Panc1 (cell line): ENCODE results near the gene GLOD4. TPM values are rescaled to one million over a fixed set of nuclear protein-coding genes. Genes with fewer than 3 reads are reported as not detected.

Experiments
- ATAC-seq: fragments of 200-7000 bp; cut with Tn5 transposase; 2 replicates; pipeline ENCODE4 v1.9.1; 2020; ENCODE audit warnings: mild to moderate bottlenecking, moderate library complexity
- BruUV-seq: library from RNA; stranded (reverse); fragments of 400-500 nt; replicated peaks from 2 replicates; lab custom pipeline; 2021; lab: Mats Ljungman, UMichigan
- CTCF ChIA-PET: fragments of 300-600 bp; sonication (Branson Sonifier 250); formaldehyde crosslinking; loops from one replicate; lab custom pipeline; 2022; ENCODE audit warnings: antibody characterized with exemption; lab: Charles Lee
- POLR2A ChIA-PET: fragments of 300-600 bp; sonication (Branson Sonifier 250); formaldehyde crosslinking; loops from one replicate; lab custom pipeline; 2022; ENCODE audit warnings: antibody characterized with exemption; lab: Charles Lee
- DNase-seq: peaks from one replicate; pipeline ENCODE4 v3.0.0-alpha.2; 2010; ENCODE audit warnings: low read depth, low spot score
- H3K27ac ChIP-seq: 2 replicates; pipeline ENCODE4 v1.5.1; 2011; ENCODE audit warnings: mild to moderate bottlenecking, low read length, inconsistent platforms
- H3K27me3 ChIP-seq: fragments of 200-500 bp; sonication (Bioruptor generic); 2 replicates; pipeline ENCODE4 v1.6.0; 2014; ENCODE audit warnings: low read length, inconsistent platforms; ENCODE audit not compliant: control insufficient read depth, insufficient read depth
- H3K36me3 ChIP-seq: fragments of 200-500 bp; sonication (Bioruptor generic); 2 replicates; pipeline ENCODE4 v1.5.1; 2014; ENCODE audit warnings: inconsistent platforms, mild to moderate bottlenecking, low read length, moderate library complexity; ENCODE audit not compliant: control insufficient read depth, insufficient read depth
- H3K4me1 ChIP-seq: 2 replicates; pipeline ENCODE4 v1.5.1; 2011; ENCODE audit warnings: inconsistent platforms, mild to moderate bottlenecking, low read length, moderate library complexity; ENCODE audit not compliant: control insufficient read depth, insufficient read depth
- H3K4me3 ChIP-seq, 2 experiments: 2 replicates each; pipeline ENCODE4 v1.5.1; 2011 to 2012; ENCODE audit warnings: low read depth in 2 of 2, low read length in 2 of 2, mild to moderate bottlenecking in 2 of 2, inconsistent platforms in 1 of 2, moderate library complexity in 1 of 2
- H3K9me3 ChIP-seq: fragments of 200-500 bp; sonication (Bioruptor generic); 2 replicates; pipeline ENCODE4 v1.5.1; 2014; ENCODE audit warnings: low read depth, mild to moderate bottlenecking, inconsistent platforms, low read length, moderate library complexity; ENCODE audit not compliant: control insufficient read depth, insufficient read depth
- CTCF ChIP-seq: fragments of 450-650 bp; IDR thresholded peaks from 2 replicates; pipeline ENCODE4 v1.5.1; 2017; ENCODE audit warnings: mild to moderate bottlenecking
- POLR2AphosphoS5 ChIP-seq: IDR thresholded peaks from 2 replicates; pipeline ENCODE4 v1.6.1; 2012; ENCODE audit warnings: mild to moderate bottlenecking, low read depth, low read length, moderate library complexity
- REST ChIP-seq, 2 experiments: IDR thresholded peaks; 2 replicates each; pipeline ENCODE4 v1.6.1; 2011 to 2012; ENCODE audit warnings: low read depth in 2 of 2, control low read depth in 1 of 2, low read length in 1 of 2, mild to moderate bottlenecking in 1 of 2, moderate library complexity in 1 of 2; ENCODE audit not compliant: insufficient read depth in 1 of 2
- SIN3A ChIP-seq: IDR thresholded peaks from 2 replicates; pipeline ENCODE4 v1.6.1; 2012; ENCODE audit warnings: low read depth, mild to moderate bottlenecking, low read length, moderate library complexity, borderline replicate concordance; ENCODE audit not compliant: insufficient read depth
- TCF7L2 ChIP-seq: IDR thresholded peaks from 2 replicates; pipeline ENCODE4 v1.6.1; 2011; ENCODE audit warnings: mild to moderate bottlenecking, low read depth, low read length, inconsistent platforms
- in situ Hi-C: cut with HindIII; loops from 2 replicates; pipeline ENCODE4 v1.10.0; 2016; ENCODE audit warnings: low sequenced_read_pairs, low pct_unique_long_range_greater_than_20kb
- intact Hi-C: fragments of 100-400 bp; cut with micrococcal nuclease; formaldehyde crosslinking; loops from one replicate; pipeline ENCODE4 v1.10.0; 2022; ENCODE audit not compliant: unreplicated experiment
- total RNA-seq: library from RNA; stranded (reverse); gene quantifications from one replicate; pipeline ENCODE4 v1.2.1, GENCODE V29; 2021; ENCODE audit not compliant: unreplicated experiment

Gene GLOD4
- total RNA-seq, 1 experiment from 2014 or later: 57.8 TPM

- ChIA-PET CTCF (no interaction called here), POLR2A (no interaction called here)
- no peaks in the 10 kb centered on the region for H3K9me3 ChIP-seq
- ATAC-seq (no peak), DNase-seq (no peak)
- no TSS peak for BruUV-seq
- H3K4me1 ChIP-seq: no peaks in the 10 kb centered on the region
- TF ChIP-seq REST (IDR thresholded peaks at IDR 0.05; ENCODE audit: insufficient read depth in 1 of 2, low read depth in 2 of 2, low read length in 1 of 2): no peak
- no peak for TF ChIP-seq TCF7L2
- no peak for TF ChIP-seq POLR2AphosphoS5
- no peak for TF ChIP-seq CTCF
- no peak for TF ChIP-seq SIN3A
- H3K27me3 ChIP-seq: no peaks in the 10 kb centered on the region
- H3K36me3 ChIP-seq: peaks cover 3% of the 10 kb centered on the region; the same call in 1 of the 2 replicates
- intact Hi-C loops (no loop called here), in situ Hi-C loops (no loop called here)
- H3K4me3 ChIP-seq: no peak overlapping the region
- H3K27ac ChIP-seq: no peak overlapping the region
Measured at GRCh38 chr17:826778-827177, 44.7 kb upstream of the GLOD4 start.

GRCh38 chr17:825216-825615 lies 43.1 kb upstream of the GLOD4 start:
- DNase-seq (no peak), ATAC-seq (no peak)
- TF ChIP-seq SIN3A (no peak), POLR2AphosphoS5 (no peak), REST (IDR thresholded peaks at IDR 0.05; ENCODE audit: insufficient read depth in 1 of 2, low read depth in 2 of 2, low read length in 1 of 2) (no peak), TCF7L2 (no peak), CTCF (no peak)
- intact Hi-C loops (no loop called here), in situ Hi-C loops (no loop called here)
- CTCF ChIA-PET: interaction anchor here (0.6 kb wide), 1 partner anchor 436 kb away, joined by 3 read pairs; no protein-coding TSS in a partner anchor
- no peak overlapping the region for H3K27ac ChIP-seq
- no peaks in the 10 kb centered on the region for H3K27me3 ChIP-seq
- H3K4me3 ChIP-seq: no peak overlapping the region
- no peaks in the 10 kb centered on the region for H3K4me1 ChIP-seq
- H3K9me3 ChIP-seq: no peaks in the 10 kb centered on the region
- POLR2A ChIA-PET: no interaction called here
- BruUV-seq: no TSS peak
- H3K36me3 ChIP-seq: peaks cover 3% of the 10 kb centered on the region; the same call in 1 of the 2 replicates
